ENCODE data around the gene PEX10.

PEX10 gene

GRCh38 chr1:2435746-2436355, 23.5 kb upstream of the PEX10 start:
- peaks cover 23 to 55% (median 48%) of the 10 kb centered on the region in 5 donors for H3K27me3 ChIP-seq (ENCODE audit: control insufficient read depth in 5 of 5, insufficient read depth in 4 of 5, low read length in 5 of 5)
- H3K36me3 ChIP-seq (ENCODE audit: control insufficient read depth in 5 of 5, insufficient read depth in 5 of 5, low read length in 5 of 5) = no peaks in the 10 kb centered on the region
- H3K9me3 ChIP-seq (ENCODE audit: control insufficient read depth in 5 of 5, low read length in 5 of 5) = no peaks in the 10 kb centered on the region
- H3K27ac ChIP-seq (ENCODE audit: low read depth, low read length) = no peak overlapping the region
- no peak overlapping the region for H3K9ac ChIP-seq (ENCODE audit: low read length in 5 of 5)
- H3K4me3 ChIP-seq (ENCODE audit: low read depth in 1 of 5, low read length in 5 of 5) = no peak overlapping the region
- H3K4me1 ChIP-seq (ENCODE audit: control insufficient read depth in 5 of 5, insufficient read depth in 5 of 5, low read length in 5 of 5) = no peaks in the 10 kb centered on the region

GRCh38 chr1:2435091-2435490, 22.7 kb upstream of the PEX10 start:
- Histone ChIP-seq H3K27ac (ENCODE audit: low read depth, low read length) (no peak overlapping the region), H3K4me3 (ENCODE audit: low read depth in 1 of 5, low read length in 5 of 5) (no peak overlapping the region), H3K4me1 (ENCODE audit: control insufficient read depth in 5 of 5, insufficient read depth in 5 of 5, low read length in 5 of 5) (no peaks in the 10 kb centered on the region), H3K9ac (ENCODE audit: low read length in 5 of 5) (no peak overlapping the region), H3K36me3 (ENCODE audit: control insufficient read depth in 5 of 5, insufficient read depth in 5 of 5, low read length in 5 of 5) (no peaks in the 10 kb centered on the region), H3K27me3 (ENCODE audit: control insufficient read depth in 5 of 5, insufficient read depth in 4 of 5, low read length in 5 of 5) (peaks cover 23 to 57% (median 51%) of the 10 kb centered on the region in 5 donors), H3K9me3 (ENCODE audit: control insufficient read depth in 5 of 5, low read length in 5 of 5) (peaks cover 0 to 3% (median under 1%) of the 10 kb centered on the region in 5 donors)

GRCh38 chr1:2433936-2434655, 21.7 kb upstream of the PEX10 start:
- Histone ChIP-seq H3K36me3 (ENCODE audit: control insufficient read depth in 5 of 5, insufficient read depth in 5 of 5, low read length in 5 of 5) (no peaks in the 10 kb centered on the region), H3K4me1 (ENCODE audit: control insufficient read depth in 5 of 5, insufficient read depth in 5 of 5, low read length in 5 of 5) (no peaks in the 10 kb centered on the region), H3K27ac (ENCODE audit: low read depth, low read length) (no peak overlapping the region), H3K9ac (ENCODE audit: low read length in 5 of 5) (no peak overlapping the region), H3K4me3 (ENCODE audit: low read depth in 1 of 5, low read length in 5 of 5) (no peak overlapping the region), H3K9me3 (ENCODE audit: control insufficient read depth in 5 of 5, low read length in 5 of 5) (peaks cover 0 to 11% (median 8%) of the 10 kb centered on the region in 5 donors), H3K27me3 (ENCODE audit: control insufficient read depth in 5 of 5, insufficient read depth in 4 of 5, low read length in 5 of 5) (peaks cover 23 to 60% (median 48%) of the 10 kb centered on the region in 5 donors)

- H3K9ac ChIP-seq (ENCODE audit: low read length in 5 of 5) = no peak overlapping the region
- no peaks in the 10 kb centered on the region for H3K36me3 ChIP-seq (ENCODE audit: control insufficient read depth in 5 of 5, insufficient read depth in 5 of 5, low read length in 5 of 5)
- H3K27me3 ChIP-seq (ENCODE audit: control insufficient read depth in 5 of 5, insufficient read depth in 4 of 5, low read length in 5 of 5) = peaks cover 28 to 53% (median 53%) of the 10 kb centered on the region in 5 donors
- H3K4me1 ChIP-seq (ENCODE audit: control insufficient read depth in 5 of 5, insufficient read depth in 5 of 5, low read length in 5 of 5) = no peaks in the 10 kb centered on the region
- peaks cover 0 to 11% (median 8%) of the 10 kb centered on the region in 5 donors for H3K9me3 ChIP-seq (ENCODE audit: control insufficient read depth in 5 of 5, low read length in 5 of 5)
- H3K27ac ChIP-seq (ENCODE audit: low read depth, low read length) = no peak overlapping the region
- H3K4me3 ChIP-seq (ENCODE audit: low read depth in 1 of 5, low read length in 5 of 5) = no peak overlapping the region
Observed at GRCh38 chr1:2433196-2433595, 20.8 kb upstream of the PEX10 start.

GRCh38 chr1:2432441-2432844, 20.1 kb upstream of the PEX10 start:
- Histone ChIP-seq H3K4me3 (ENCODE audit: low read depth in 1 of 5, low read length in 5 of 5) (no peak overlapping the region), H3K36me3 (ENCODE audit: control insufficient read depth in 5 of 5, insufficient read depth in 5 of 5, low read length in 5 of 5) (no peaks in the 10 kb centered on the region), H3K4me1 (ENCODE audit: control insufficient read depth in 5 of 5, insufficient read depth in 5 of 5, low read length in 5 of 5) (no peaks in the 10 kb centered on the region), H3K27ac (ENCODE audit: low read depth, low read length) (no peak overlapping the region), H3K9ac (ENCODE audit: low read length in 5 of 5) (no peak overlapping the region), H3K9me3 (ENCODE audit: control insufficient read depth in 5 of 5, low read length in 5 of 5) (peaks cover 0 to 11% (median 8%) of the 10 kb centered on the region in 5 donors), H3K27me3 (ENCODE audit: control insufficient read depth in 5 of 5, insufficient read depth in 4 of 5, low read length in 5 of 5) (peaks cover 35 to 55% (median 48%) of the 10 kb centered on the region in 5 donors)

GRCh38 chr1:2431518-2431917, 19.2 kb upstream of the PEX10 start:
- no peak overlapping the region for H3K9ac ChIP-seq (ENCODE audit: low read length in 5 of 5)
- H3K4me1 ChIP-seq (ENCODE audit: control insufficient read depth in 5 of 5, insufficient read depth in 5 of 5, low read length in 5 of 5) = no peaks in the 10 kb centered on the region
- no peak overlapping the region for H3K4me3 ChIP-seq (ENCODE audit: low read depth in 1 of 5, low read length in 5 of 5)
- H3K27me3 ChIP-seq (ENCODE audit: control insufficient read depth in 5 of 5, insufficient read depth in 4 of 5, low read length in 5 of 5) = peaks cover 31 to 59% (median 48%) of the 10 kb centered on the region in 5 donors
- peaks cover 0 to 11% (median 8%) of the 10 kb centered on the region in 5 donors for H3K9me3 ChIP-seq (ENCODE audit: control insufficient read depth in 5 of 5, low read length in 5 of 5)
- no peaks in the 10 kb centered on the region for H3K36me3 ChIP-seq (ENCODE audit: control insufficient read depth in 5 of 5, insufficient read depth in 5 of 5, low read length in 5 of 5)
- H3K27ac ChIP-seq (ENCODE audit: low read depth, low read length) = no peak overlapping the region

- Histone ChIP-seq H3K9ac (ENCODE audit: low read length in 5 of 5) (no peak overlapping the region), H3K27ac (ENCODE audit: low read depth, low read length) (no peak overlapping the region), H3K27me3 (ENCODE audit: control insufficient read depth in 5 of 5, insufficient read depth in 4 of 5, low read length in 5 of 5) (peaks cover 30 to 59% (median 47%) of the 10 kb centered on the region in 5 donors), H3K4me3 (ENCODE audit: low read depth in 1 of 5, low read length in 5 of 5) (no peak overlapping the region), H3K36me3 (ENCODE audit: control insufficient read depth in 5 of 5, insufficient read depth in 5 of 5, low read length in 5 of 5) (no peaks in the 10 kb centered on the region), H3K4me1 (ENCODE audit: control insufficient read depth in 5 of 5, insufficient read depth in 5 of 5, low read length in 5 of 5) (no peaks in the 10 kb centered on the region), H3K9me3 (ENCODE audit: control insufficient read depth in 5 of 5, low read length in 5 of 5) (peaks cover 0 to 11% (median 8%) of the 10 kb centered on the region in 5 donors)
Observed at GRCh38 chr1:2431103-2431502, 18.7 kb upstream of the PEX10 start.

- no peaks in the 10 kb centered on the region for H3K4me1 ChIP-seq (ENCODE audit: control insufficient read depth in 5 of 5, insufficient read depth in 5 of 5, low read length in 5 of 5)
- no peak overlapping the region for H3K27ac ChIP-seq (ENCODE audit: low read depth, low read length)
- peaks cover 0 to 11% (median 8%) of the 10 kb centered on the region in 5 donors for H3K9me3 ChIP-seq (ENCODE audit: control insufficient read depth in 5 of 5, low read length in 5 of 5)
Observed at GRCh38 chr1:2430592-2430973, 18.2 kb upstream of the PEX10 start.

GRCh38 chr1:2429780-2430591, 17.6 kb upstream of the PEX10 start:
- Histone ChIP-seq H3K4me1 (ENCODE audit: control insufficient read depth in 5 of 5, insufficient read depth in 5 of 5, low read length in 5 of 5) (no peaks in the 10 kb centered on the region), H3K9me3 (ENCODE audit: control insufficient read depth in 5 of 5, low read length in 5 of 5) (peaks cover 0 to 11% (median 8%) of the 10 kb centered on the region in 5 donors), H3K27ac (ENCODE audit: low read depth, low read length) (no peak overlapping the region), H3K27me3 (ENCODE audit: control insufficient read depth in 5 of 5, insufficient read depth in 4 of 5, low read length in 5 of 5) (peaks cover 30 to 58% (median 47%) of the 10 kb centered on the region in 5 donors), H3K9ac (ENCODE audit: low read length in 5 of 5) (no peak overlapping the region), H3K4me3 (ENCODE audit: low read depth in 1 of 5, low read length in 5 of 5) (peak overlapping the region in 1 of 5 donors; percentile 28), H3K36me3 (ENCODE audit: control insufficient read depth in 5 of 5, insufficient read depth in 5 of 5, low read length in 5 of 5) (no peaks in the 10 kb centered on the region)

More at GRCh38 chr1:2430592-2430973, 18.2 kb upstream of the PEX10 start:
- Histone ChIP-seq H3K36me3 (ENCODE audit: control insufficient read depth in 5 of 5, insufficient read depth in 5 of 5, low read length in 5 of 5) (no peaks in the 10 kb centered on the region), H3K4me3 (ENCODE audit: low read depth in 1 of 5, low read length in 5 of 5) (no peak overlapping the region), H3K9ac (ENCODE audit: low read length in 5 of 5) (no peak overlapping the region), H3K27me3 (ENCODE audit: control insufficient read depth in 5 of 5, insufficient read depth in 4 of 5, low read length in 5 of 5) (peaks cover 30 to 59% (median 47%) of the 10 kb centered on the region in 5 donors)
